ENCODE measurements around the gene RAB28. TPM values are rescaled to one million over a fixed set of nuclear protein-coding genes. Genes with fewer than 3 reads are reported as not detected.

The RAB28 gene
- total RNA-seq, 4 donors from 2014 or later: 18.7 to 34.2 (median 20.1) TPM

GRCh38 chr4:13427599-13428325, 56.4 kb downstream of the RAB28 start:
- no peak for TF ChIP-seq CTCF (IDR thresholded peaks at IDR 0.05; ENCODE audit: low read depth)

DNA sequence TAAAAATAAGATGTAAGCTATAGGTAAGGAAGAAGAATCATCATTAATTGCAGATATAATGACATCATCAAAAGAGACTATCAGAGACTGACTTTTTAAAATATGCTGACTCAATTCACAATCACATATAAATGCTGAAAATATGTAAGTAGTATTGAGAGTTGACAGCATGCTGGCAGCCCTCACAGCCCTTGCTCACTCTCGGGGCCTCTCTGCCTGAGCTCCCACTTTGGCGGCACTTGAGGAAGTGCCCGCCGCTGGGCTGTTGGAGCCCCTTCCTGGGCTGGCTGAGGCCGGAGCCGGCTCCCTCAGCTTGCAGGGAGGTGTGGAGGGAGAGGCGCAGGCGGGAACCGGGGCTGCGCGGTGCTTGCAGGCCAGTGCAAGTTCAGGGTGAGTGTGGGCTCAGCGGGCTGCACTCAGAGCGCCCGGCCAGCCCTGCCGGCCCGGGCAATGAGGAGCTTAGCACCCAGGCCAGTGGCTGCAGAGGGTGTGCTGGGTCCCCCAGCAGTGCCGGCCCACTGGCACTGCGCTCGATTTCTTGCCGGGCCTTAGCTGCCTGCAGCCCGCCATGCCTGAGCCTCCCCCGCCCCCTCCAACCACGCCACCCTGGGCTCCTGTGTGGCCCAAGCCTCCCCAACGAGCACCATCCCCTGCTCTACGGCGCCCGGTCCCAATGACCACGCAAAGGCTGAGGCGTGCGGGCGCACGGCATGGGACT, 68.9 kb downstream of the RAB28 start:
- no peak for TF ChIP-seq CTCF (IDR thresholded peaks at IDR 0.05; ENCODE audit: low read depth)

- TF ChIP-seq CTCF (IDR thresholded peaks at IDR 0.05; ENCODE audit: low read depth): no peak
Observed at GRCh38 chr4:13413729-13414437, 70.3 kb downstream of the RAB28 start.

DNA sequence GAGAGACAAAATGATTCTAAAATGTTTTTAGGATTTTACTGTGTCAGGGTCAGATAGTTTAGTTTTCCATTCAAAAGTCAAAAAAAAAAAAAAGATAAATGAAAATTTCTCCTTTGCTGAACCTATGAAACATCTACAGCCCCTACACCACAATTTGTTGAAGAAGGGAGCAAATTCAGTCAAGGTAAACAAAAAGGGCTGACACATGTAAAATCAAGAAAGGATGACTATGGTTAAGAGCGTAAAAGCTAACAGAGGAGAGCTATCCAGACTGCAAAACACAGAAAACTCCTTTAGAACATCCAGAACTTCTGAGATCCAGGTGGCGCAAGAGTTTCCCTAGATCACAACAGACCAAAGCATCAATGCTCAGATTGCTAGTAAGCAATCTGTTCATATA, 72.2 kb downstream of the RAB28 start:
- no peak for TF ChIP-seq CTCF (IDR thresholded peaks at IDR 0.05; ENCODE audit: low read depth)

DNA sequence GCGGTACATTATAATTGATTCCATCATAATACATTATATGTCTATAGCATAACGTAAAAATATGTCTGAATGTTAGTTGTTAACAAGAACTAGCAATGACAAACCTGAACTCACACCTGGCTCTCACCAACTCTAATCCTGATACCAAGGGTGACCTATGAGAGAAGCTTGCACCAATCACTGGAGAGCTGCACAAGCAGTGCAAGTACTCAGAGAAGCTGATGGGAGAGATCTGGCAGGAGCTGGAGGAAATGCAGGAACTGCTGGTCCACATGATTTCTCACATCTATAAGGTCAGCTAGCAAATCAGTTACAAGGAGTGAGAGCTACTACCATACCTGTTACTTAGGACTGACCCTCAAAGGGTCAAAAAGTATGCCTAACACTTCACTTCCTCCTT, 74.8 kb downstream of the RAB28 start:
- no peak for TF ChIP-seq CTCF (IDR thresholded peaks at IDR 0.05; ENCODE audit: low read depth)

DNA sequence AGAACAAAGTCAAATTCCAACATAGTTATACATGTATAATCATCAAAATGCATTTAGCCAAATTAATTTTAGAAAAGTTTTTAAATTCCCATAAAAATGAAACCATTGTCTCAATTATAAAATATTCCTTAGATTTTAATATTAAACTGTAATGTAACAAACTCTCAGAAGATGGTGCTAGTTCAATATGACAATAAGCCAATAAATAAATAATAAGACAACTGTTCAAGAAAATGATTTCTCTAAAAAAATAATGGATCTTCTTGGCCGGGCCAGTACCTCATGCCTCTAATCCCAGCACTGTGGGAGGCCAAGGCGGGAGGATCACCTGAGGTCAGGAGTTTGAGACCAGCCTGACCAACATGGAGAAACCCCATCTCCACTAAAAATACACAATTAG, 80.3 kb downstream of the RAB28 start:
- no peak for TF ChIP-seq CTCF (IDR thresholded peaks at IDR 0.05; ENCODE audit: low read depth)

GRCh38 chr4:13403326-13403725, 80.8 kb downstream of the RAB28 start:
- TF ChIP-seq CTCF (IDR thresholded peaks at IDR 0.05; ENCODE audit: low read depth): no peak
